NCI-H2171 treated with DMSO at 0.1 percent for 48 hours (cell line): ENCODE measurements around the gene SATB1.
A peak's percentile ranks its signal among the peaks of the same experiment; 100 is the strongest.
"Not testable (repeated sequence)": the region's sequence is repeated elsewhere in the genome, so short reads cannot be mapped to it uniquely, and the experiment has no call there.

Experiments used
- DNase-seq: peaks from one replicate; lab custom pipeline; 2025; lab: John Stamatoyannopoulos, UW

Gene SATB1

GRCh38 chr3:18424729-18425640 is at the start of gene SATB1:
SATB1 (minus strand) TSS chr3:18425339; CDS start chr3:18420967, 4,372 bp downstream.
- DNase-seq = peak; percentile 30

- no peak for DNase-seq
These were observed 49.1 kb upstream of the SATB1 start for GRCh38 chr3:18474202-18474601.

DNA sequence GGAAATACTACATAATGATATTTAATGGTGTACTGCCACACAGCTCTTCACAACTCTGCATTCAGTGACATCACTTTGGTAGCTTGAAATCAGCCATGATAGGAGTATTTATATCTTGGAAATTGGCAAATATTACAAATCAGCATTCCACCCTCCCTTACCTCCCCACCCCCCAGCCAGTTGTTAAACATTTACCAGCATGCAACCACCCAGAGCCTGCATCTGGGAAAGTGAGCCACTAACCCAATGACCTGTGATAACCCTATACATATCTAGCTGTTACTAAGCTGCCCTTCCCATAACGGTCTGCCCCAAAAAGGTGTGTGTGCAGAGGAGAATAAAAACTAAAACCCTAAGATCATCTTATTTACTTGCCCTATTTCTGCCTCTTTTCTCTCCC is 44.6 kb upstream of the SATB1 start:
- DNase-seq = no peak

GRCh38 chr3:18466136-18466535 is 41.0 kb upstream of the SATB1 start:
- no peak for DNase-seq

DNA sequence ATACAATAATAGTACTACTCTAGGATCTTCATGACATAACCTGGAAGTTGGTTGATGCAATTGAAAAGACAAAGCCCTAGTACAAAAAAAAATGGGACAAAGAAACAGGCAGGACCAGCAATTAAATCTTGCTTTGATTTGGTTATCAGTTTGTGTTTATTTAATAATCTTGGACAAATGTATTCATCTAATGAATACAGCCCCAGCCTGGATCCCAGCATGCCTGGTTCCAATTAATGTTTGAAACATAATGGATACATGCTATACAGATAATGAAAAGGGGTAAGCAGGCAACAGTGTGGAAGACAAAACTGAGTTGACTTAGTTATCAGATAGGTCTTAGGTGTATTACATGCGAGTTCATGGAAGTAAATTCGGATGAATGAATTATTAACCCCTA is 29.6 kb upstream of the SATB1 start:
- DNase-seq = no peak

DNA sequence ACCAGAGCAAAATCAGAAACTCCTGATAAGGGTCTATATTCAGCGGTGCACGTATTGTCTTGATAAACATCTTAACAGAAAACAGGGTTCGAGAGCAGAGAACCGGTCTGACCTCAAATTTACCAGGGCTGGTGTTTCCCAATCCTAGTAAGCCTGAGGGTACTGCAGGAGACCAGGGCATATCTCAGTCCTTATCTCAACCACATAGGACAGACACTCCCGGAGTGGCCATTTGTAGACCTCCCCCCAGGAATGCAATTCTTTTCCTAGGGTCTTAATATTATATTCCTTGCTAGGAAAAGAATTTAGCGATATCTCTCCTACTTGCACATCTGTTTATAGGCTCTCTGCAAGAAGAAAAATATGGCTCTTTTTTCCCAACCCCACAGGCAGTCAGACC is 24.5 kb upstream of the SATB1 start:
- DNase-seq = not testable (repeated sequence)

DNA sequence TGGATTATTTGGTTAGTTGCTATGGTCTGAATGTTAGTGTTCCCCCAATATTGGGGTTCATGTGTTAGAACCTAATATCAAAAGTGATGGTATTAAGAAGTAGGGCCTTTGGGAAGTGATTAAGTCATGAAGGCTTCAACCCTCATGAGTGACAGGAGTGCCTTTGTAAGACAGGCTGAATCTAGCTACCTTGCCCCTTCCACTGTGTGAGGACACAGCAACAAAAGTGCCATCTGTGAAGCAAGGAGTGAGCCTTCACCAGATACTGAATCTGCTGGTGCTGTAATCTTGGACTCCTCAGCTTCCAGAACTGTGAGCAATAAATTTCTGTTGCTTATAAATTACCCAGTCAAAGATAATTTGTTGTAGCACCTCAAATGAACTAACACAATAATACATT is 22.6 kb upstream of the SATB1 start:
- DNase-seq = no peak

- no peak for DNase-seq
These were observed 21.1 kb upstream of the SATB1 start for GRCh38 chr3:18446149-18446825.

GRCh38 chr3:18445401-18446148 is 20.4 kb upstream of the SATB1 start:
- peak; percentile 21 for DNase-seq

GRCh38 chr3:18444595-18445400 is 19.7 kb upstream of the SATB1 start:
- DNase-seq = peak; percentile 40

DNA sequence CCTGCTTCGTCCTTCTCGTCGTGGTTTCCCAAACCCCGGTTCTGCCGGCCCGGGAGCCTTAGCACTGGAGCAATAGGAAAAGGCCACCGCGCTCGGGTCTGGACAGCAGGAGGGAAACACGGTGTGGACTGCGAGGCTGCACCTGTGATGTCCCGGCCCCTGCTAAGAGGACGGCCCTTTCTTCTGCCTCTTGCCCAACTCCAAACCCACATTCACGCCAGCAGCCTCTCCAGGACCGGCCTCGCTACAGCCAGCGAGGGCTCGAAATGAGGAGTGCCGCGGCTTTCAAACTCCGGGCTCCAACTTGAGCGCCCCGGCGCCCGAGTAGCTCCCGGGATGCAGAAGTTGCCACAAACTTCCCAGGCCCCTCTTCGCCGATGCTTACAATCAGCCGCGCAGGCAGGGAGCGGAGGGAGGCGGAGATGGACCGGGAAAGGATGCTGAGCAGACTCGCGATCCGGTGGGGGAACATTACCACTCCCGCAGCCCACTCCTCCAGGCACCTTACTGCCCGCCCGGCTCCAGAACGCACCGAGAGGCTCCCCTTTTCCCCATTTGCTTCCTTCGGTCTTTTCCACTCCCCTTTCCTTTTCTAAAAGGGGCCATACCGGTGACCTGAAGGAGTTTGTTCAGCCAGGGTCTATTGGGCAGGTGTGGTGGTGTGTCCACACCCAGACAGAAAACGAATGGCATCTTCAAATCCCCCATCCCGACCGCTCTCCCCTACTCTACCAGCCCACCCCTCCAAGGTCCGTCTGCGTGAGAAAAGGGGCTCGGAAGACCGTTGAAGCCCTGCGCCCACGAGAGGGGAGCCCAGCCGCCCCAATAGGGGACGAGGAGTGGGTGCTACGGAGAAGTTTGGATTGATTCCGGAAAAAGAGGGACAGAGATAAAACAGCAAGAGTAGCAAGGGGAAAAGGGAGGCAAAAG is 18.8 kb upstream of the SATB1 start:
- DNase-seq = peak; percentile 13

- peak; percentile 30 for DNase-seq
These were observed 17.9 kb upstream of the SATB1 start for GRCh38 chr3:18442756-18443664.

GRCh38 chr3:18441551-18441950 is 16.4 kb upstream of the SATB1 start:
- DNase-seq = no peak

DNA sequence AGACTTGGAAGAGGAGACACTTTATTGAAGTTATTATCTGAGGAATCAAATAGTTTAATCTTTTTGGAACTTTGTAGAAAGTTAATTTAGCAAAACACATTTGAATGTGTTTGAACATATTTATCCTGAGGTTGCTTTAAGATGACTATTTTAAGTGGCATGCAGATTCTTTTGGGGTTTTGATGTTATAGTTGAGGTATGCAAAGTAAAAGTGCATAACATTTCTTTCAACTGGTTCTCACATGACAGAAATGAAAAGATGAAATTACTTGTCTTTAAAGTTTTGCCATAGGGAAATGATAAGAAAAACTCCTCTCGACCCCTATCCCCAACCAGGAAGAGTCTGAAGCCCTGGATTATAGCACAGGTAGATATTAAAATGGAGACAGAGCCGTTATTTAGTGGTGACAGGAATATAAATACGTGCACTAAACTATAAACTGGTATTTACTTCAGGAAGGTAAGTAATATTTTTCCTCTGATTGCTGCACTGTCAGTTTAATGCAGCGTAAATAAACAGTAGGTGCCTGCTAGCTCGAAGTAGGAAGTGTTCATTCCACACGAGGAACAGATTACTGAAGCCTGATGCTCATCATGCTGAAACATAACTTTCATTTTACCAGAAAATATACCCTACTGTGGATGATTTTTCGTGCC is 15.1 kb upstream of the SATB1 start:
- DNase-seq = peak; percentile 28

DNA sequence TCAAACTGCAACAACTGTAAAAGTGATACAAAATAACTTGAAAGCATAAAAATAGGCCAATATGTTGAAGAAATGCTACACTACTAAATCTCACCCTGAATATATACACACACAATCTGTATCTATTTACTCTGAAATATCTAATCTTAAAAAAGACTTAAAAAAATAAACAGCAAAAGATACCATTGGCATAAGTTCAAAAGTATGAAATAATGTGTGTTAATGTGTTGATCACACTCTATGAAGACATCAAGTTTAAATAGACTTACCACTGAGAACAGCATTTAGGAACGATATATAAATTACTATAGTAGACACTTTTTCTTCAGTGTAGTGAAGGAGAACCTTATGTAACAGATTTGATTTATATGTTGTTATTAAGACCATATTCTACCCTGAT is 14.1 kb upstream of the SATB1 start:
- DNase-seq = no peak

DNA sequence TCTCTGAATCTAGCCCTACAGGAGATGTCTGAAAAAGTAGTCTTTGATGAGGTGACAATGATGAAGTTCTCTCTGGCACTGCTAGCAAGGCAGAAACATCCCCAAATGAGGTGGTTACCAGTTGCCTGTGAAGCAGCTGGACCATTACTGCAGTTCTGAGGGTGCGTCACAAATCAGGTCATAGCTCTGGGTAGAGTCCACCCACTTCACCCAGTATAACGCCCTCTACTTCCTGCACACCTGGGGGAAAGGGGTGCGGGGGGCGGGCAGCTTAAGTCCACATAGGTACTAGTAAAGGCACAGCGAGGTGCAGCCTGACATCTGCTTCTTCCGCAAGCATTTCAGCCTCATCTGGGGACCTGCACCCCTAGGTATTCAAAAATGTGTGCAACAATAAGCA is 13.4 kb upstream of the SATB1 start:
- DNase-seq = no peak

- peak; percentile 12 for DNase-seq
These were observed 11.1 kb upstream of the SATB1 start for GRCh38 chr3:18436213-18436612.

DNA sequence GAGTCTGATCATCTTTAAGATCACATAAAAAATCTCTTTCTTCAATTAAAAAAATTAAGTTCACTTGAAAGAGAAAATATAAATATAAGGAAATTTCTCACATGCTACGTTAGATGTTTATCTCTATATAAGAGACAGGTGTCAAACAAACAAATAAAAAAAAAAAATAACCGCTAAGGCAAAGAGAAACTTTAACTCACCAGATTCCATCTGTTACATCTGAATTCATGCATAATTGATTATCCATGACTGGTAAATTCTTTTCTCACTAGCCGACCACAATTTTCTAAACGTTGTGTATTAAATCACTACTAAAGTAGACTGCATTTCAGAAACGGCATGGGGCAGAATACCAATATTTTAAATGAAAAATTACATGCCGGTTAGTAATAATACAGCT is 9.6 kb upstream of the SATB1 start:
- DNase-seq = peak; percentile 63

DNA sequence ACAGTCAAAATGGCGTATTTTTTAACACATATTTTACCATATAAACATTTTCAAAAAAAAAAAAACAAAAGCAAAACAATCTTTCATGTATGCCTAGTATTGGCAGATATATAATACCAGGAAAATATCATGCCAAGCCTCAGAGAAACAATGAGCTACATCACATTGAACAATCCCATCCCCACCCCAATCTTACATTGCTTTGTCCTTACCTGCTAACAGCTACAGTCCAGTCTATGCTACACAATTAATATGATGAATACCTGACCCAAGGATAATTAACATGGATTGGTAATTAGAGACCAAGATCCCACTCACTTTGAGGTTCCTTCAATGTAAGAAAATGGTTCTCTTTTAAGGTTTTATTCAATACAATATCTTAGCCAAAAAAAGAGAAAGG is 7.6 kb upstream of the SATB1 start:
- DNase-seq = no peak
